HG03175 (cell line): ENCODE measurements around the gene ASCC1.

ENCODE experiments used
- ATAC-seq: cut with Tn5 transposase; IDR thresholded peaks from one replicate; pipeline ENCODE4 v1.9.1; 2021; ENCODE audit warnings: mild to moderate bottlenecking, moderate library complexity; ENCODE audit not compliant: unreplicated experiment

The ASCC1 gene

GRCh38 chr10:72215611-72216549, at the start of gene ASCC1, which contains the start of gene ANAPC16:
ASCC1 (minus strand) TSS chr10:72216276; CDS start chr10:72213298, 2,978 bp downstream.
ANAPC16 (plus strand) TSS chr10:72216012; CDS start chr10:72223915, 7,903 bp downstream.
- peak; percentile 74 for ATAC-seq

GRCh38 chr10:72265508-72265907, 49.4 kb upstream of the ASCC1 start:
- no peak for ATAC-seq

- no peak for ATAC-seq
Observed at GRCh38 chr10:72264536-72264935, 48.5 kb upstream of the ASCC1 start.

- ATAC-seq = no peak
Observed at GRCh38 chr10:72263613-72264241, 47.7 kb upstream of the ASCC1 start.

GRCh38 chr10:72261784-72262404, 45.8 kb upstream of the ASCC1 start:
- ATAC-seq = peak; percentile 15

GRCh38 chr10:72260976-72261783, 45.1 kb upstream of the ASCC1 start:
- peak; percentile 66 for ATAC-seq

- peak; percentile 57 for ATAC-seq
Observed at GRCh38 chr10:72260239-72260975, 44.3 kb upstream of the ASCC1 start.

- no peak for ATAC-seq
Observed at GRCh38 chr10:72259491-72260238, 43.6 kb upstream of the ASCC1 start.

GRCh38 chr10:72258617-72259016, 42.5 kb upstream of the ASCC1 start:
- ATAC-seq = no peak

GRCh38 chr10:72257051-72257892, 41.2 kb upstream of the ASCC1 start:
- ATAC-seq = no peak

GRCh38 chr10:72255977-72256729, 40.1 kb upstream of the ASCC1 start:
- ATAC-seq = no peak

GRCh38 chr10:72254813-72255568, 38.9 kb upstream of the ASCC1 start:
- ATAC-seq = no peak

GRCh38 chr10:72253578-72253977, 37.5 kb upstream of the ASCC1 start:
- ATAC-seq = no peak

- ATAC-seq = no peak
Observed at GRCh38 chr10:72252972-72253371, 36.9 kb upstream of the ASCC1 start.

- ATAC-seq = no peak
Observed at GRCh38 chr10:72251635-72252034, 35.6 kb upstream of the ASCC1 start.

- ATAC-seq = no peak
Observed at GRCh38 chr10:72250666-72251065, 34.6 kb upstream of the ASCC1 start.
